OCI-LY7 (cell line): Measurements from ENCODE around the gene TOLLIP.

Experiments
- EZH2phosphoT487 ChIP-seq: fragments of 200-600 bp; sonication (generic); IDR thresholded peaks from 2 replicates; pipeline ENCODE4 v1.6.1; 2018; ENCODE audit warnings: low read depth, borderline replicate concordance, mild to moderate bottlenecking, mixed run types, antibody characterized with exemption, low read length, moderate library complexity, mixed read lengths
- TF ChIP-seq, protein P1 (sequence below): fragments of 200-600 bp; sonication (generic); conservative IDR thresholded peaks from 2 replicates; pipeline ENCODE4 v1.5.1; 2014; ENCODE audit warnings: mild to moderate bottlenecking, antibody characterized with exemption, low read length, moderate library complexity, mixed read lengths

DNA sequence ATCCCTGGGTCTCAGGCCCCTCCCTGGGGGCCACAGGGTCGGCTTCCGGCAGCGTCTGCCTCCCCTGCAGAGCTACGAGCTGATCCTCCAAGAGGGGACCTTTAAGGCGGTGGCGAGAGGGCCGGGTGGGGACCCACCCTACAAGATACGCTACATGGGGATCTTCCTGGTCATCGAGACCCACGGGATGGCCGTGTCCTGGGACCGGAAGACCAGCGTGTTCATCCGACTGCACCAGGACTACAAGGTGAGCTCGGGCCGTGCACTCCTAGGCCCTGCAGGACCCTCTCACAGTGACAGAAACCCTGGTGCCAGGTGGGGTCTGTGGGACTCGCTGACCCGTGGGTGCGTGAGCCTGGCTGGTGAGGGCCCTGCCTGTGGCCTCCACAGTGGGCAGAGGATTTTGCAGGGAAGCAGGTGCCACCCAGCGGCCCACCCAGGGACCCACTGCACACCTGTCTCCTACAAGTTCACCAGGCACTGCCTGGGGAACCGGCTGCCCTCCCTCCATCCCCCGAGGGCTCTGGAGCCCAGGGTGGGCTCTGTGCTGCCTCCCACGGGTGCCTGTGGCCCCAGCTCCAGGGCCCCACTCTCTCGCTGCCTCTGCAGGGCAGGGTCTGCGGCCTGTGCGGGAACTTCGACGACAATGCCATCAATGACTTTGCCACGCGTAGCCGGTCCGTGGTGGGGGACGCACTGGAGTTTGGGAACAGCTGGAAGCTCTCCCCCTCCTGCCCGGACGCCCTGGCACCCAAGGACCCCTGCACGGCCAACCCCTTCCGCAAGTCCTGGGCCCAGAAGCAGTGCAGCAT lies 72.9 kb downstream of the TOLLIP start:
- TF ChIP-seq, protein P1, sequence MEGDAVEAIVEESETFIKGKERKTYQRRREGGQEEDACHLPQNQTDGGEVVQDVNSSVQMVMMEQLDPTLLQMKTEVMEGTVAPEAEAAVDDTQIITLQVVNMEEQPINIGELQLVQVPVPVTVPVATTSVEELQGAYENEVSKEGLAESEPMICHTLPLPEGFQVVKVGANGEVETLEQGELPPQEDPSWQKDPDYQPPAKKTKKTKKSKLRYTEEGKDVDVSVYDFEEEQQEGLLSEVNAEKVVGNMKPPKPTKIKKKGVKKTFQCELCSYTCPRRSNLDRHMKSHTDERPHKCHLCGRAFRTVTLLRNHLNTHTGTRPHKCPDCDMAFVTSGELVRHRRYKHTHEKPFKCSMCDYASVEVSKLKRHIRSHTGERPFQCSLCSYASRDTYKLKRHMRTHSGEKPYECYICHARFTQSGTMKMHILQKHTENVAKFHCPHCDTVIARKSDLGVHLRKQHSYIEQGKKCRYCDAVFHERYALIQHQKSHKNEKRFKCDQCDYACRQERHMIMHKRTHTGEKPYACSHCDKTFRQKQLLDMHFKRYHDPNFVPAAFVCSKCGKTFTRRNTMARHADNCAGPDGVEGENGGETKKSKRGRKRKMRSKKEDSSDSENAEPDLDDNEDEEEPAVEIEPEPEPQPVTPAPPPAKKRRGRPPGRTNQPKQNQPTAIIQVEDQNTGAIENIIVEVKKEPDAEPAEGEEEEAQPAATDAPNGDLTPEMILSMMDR = no peak
- no peak for TF ChIP-seq EZH2phosphoT487
